ENCODE data around the gene TMEM167B.

Gene TMEM167B

DNA sequence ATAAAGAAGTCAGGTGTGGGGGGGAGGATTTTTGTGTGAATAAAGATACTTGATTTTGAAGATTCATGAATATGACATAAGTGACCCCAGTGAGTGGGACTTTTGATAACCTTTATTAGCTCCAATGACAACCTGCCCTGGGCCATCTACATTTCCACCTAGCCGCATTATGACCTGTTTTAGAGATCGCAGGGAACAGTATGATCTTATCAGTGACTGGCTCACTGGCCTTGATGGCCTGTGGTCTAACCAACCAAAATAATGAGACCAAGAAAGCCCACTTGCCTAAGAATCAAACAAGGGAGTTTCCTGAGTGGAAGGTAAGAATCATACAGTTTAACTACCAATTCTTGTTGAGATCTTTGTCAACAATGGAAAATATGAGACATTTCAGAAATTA lies 25.1 kb downstream of the TMEM167B start:
- Histone ChIP-seq H3K27ac (replicated peaks) (no peak overlapping the region), H3K4me3 (replicated peaks; ENCODE audit: insufficient read depth, low read length) (no peak overlapping the region), H3K27me3 (ENCODE audit: insufficient read depth, poor library complexity, severe bottlenecking) (peaks cover 19% of the 10 kb centered on the region)
- TF ChIP-seq POLR2AphosphoS5 (IDR thresholded peaks at IDR 0.05; ENCODE audit: low read depth) (no peak), SPI1 (IDR thresholded peaks at IDR 0.05; ENCODE audit: borderline replicate concordance, low read depth) (no peak), GABPA (IDR thresholded peaks at IDR 0.05; ENCODE audit: low read depth) (no peak)
- TF ChIP-seq, protein P1, sequence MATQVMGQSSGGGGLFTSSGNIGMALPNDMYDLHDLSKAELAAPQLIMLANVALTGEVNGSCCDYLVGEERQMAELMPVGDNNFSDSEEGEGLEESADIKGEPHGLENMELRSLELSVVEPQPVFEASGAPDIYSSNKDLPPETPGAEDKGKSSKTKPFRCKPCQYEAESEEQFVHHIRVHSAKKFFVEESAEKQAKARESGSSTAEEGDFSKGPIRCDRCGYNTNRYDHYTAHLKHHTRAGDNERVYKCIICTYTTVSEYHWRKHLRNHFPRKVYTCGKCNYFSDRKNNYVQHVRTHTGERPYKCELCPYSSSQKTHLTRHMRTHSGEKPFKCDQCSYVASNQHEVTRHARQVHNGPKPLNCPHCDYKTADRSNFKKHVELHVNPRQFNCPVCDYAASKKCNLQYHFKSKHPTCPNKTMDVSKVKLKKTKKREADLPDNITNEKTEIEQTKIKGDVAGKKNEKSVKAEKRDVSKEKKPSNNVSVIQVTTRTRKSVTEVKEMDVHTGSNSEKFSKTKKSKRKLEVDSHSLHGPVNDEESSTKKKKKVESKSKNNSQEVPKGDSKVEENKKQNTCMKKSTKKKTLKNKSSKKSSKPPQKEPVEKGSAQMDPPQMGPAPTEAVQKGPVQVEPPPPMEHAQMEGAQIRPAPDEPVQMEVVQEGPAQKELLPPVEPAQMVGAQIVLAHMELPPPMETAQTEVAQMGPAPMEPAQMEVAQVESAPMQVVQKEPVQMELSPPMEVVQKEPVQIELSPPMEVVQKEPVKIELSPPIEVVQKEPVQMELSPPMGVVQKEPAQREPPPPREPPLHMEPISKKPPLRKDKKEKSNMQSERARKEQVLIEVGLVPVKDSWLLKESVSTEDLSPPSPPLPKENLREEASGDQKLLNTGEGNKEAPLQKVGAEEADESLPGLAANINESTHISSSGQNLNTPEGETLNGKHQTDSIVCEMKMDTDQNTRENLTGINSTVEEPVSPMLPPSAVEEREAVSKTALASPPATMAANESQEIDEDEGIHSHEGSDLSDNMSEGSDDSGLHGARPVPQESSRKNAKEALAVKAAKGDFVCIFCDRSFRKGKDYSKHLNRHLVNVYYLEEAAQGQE (IDR thresholded peaks at IDR 0.05; ENCODE audit: insufficient replicate concordance, low read depth): no peak
- TF ChIP-seq, protein P2, sequence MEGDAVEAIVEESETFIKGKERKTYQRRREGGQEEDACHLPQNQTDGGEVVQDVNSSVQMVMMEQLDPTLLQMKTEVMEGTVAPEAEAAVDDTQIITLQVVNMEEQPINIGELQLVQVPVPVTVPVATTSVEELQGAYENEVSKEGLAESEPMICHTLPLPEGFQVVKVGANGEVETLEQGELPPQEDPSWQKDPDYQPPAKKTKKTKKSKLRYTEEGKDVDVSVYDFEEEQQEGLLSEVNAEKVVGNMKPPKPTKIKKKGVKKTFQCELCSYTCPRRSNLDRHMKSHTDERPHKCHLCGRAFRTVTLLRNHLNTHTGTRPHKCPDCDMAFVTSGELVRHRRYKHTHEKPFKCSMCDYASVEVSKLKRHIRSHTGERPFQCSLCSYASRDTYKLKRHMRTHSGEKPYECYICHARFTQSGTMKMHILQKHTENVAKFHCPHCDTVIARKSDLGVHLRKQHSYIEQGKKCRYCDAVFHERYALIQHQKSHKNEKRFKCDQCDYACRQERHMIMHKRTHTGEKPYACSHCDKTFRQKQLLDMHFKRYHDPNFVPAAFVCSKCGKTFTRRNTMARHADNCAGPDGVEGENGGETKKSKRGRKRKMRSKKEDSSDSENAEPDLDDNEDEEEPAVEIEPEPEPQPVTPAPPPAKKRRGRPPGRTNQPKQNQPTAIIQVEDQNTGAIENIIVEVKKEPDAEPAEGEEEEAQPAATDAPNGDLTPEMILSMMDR (IDR thresholded peaks at IDR 0.05; ENCODE audit: insufficient read depth, low read length): no peak
- DNase-seq (ENCODE audit: low read depth in 1 of 2, low spot score in 1 of 2): no peak

DNA sequence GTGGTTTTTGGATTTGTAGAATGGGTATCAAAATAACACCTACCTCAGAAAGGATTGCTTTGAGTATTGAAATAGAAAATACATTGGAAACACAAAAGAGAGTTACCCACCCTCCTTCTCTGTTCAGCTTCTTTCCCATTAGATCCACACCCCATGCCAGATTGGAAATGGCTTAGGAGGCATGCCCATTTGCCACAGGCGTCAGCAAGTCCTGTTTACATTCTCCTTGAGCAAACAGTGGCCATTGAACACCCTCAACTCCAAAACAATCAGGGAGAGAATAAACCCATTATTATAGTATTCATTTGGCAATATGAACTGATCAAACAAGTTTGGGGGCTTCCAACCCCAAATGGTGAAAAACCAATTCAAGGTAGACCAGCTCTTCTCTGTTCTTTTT lies 25.7 kb downstream of the TMEM167B start:
- Histone ChIP-seq H3K27me3 (ENCODE audit: insufficient read depth, poor library complexity, severe bottlenecking) (peaks cover 19% of the 10 kb centered on the region), H3K4me3 (replicated peaks; ENCODE audit: insufficient read depth, low read length) (no peak overlapping the region), H3K27ac (replicated peaks) (no peak overlapping the region)
- TF ChIP-seq, protein P1 (IDR thresholded peaks at IDR 0.05; ENCODE audit: insufficient replicate concordance, low read depth): no peak
- TF ChIP-seq SPI1 (IDR thresholded peaks at IDR 0.05; ENCODE audit: borderline replicate concordance, low read depth) (no peak), POLR2AphosphoS5 (IDR thresholded peaks at IDR 0.05; ENCODE audit: low read depth) (no peak)
- TF ChIP-seq, protein P2 (IDR thresholded peaks at IDR 0.05; ENCODE audit: insufficient read depth, low read length): no peak
- DNase-seq (ENCODE audit: low read depth in 1 of 2, low spot score in 1 of 2): no peak

DNA sequence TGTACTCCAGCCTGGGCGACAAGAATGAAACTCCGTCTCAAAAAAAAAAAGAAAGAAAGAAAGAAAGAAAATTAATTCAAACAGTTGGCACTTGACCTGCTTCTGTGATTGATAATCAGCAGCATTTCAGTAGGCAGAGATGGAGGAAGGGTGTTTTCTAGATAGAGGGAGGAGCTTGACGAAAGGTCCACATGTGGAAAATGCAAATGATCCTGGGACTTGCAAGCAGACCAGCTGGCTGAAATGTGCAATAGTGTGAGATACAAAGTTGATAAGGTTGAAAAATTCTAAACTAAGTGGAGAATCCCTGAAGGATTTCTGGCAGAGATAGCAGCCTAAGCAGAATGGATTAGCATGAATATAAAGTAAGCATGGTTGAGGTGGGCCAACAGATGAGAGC lies 27.5 kb downstream of the TMEM167B start:
- TF ChIP-seq, protein P2 (IDR thresholded peaks at IDR 0.05; ENCODE audit: insufficient read depth, low read length): no peak
- TF ChIP-seq SPI1 (IDR thresholded peaks at IDR 0.05; ENCODE audit: borderline replicate concordance, low read depth): no peak
- TF ChIP-seq GABPA (IDR thresholded peaks at IDR 0.05; ENCODE audit: low read depth): no peak
- no peak for TF ChIP-seq POLR2AphosphoS5 (IDR thresholded peaks at IDR 0.05; ENCODE audit: low read depth)
- TF ChIP-seq, protein P1 (IDR thresholded peaks at IDR 0.05; ENCODE audit: insufficient replicate concordance, low read depth): no peak
- Histone ChIP-seq H3K27me3 (ENCODE audit: insufficient read depth, poor library complexity, severe bottlenecking) (peaks cover 18% of the 10 kb centered on the region), H3K4me3 (replicated peaks; ENCODE audit: insufficient read depth, low read length) (no peak overlapping the region), H3K27ac (replicated peaks) (no peak overlapping the region)
- no peak for DNase-seq (ENCODE audit: low read depth in 1 of 2, low spot score in 1 of 2)

All from HL-60 (cell line).